HFFc6 (cell line): ENCODE results near the gene COMMD9. TPM values are rescaled to one million over a fixed set of nuclear protein-coding genes. Genes with fewer than 3 reads are reported as not detected.

Experiments
- DNase-seq: peaks from one replicate; pipeline ENCODE4 v3.0.0-alpha.2; 2018
- H3K27ac Mint-ChIP-seq: 2 replicates; pipeline ENCODE4 v1.8.0; 2020; ENCODE audit warnings: mild to moderate bottlenecking, mixed read lengths
- H3K27me3 Mint-ChIP-seq: 2 replicates; pipeline ENCODE4 v1.8.0; 2021; ENCODE audit warnings: mild to moderate bottlenecking, moderate library complexity, mixed read lengths; ENCODE audit not compliant: insufficient read depth
- H3K36me3 Mint-ChIP-seq: 2 replicates; pipeline ENCODE4 v1.8.0; 2021; ENCODE audit warnings: low read depth, mixed read lengths
- H3K4me1 Mint-ChIP-seq: 2 replicates; pipeline ENCODE4 v1.8.0; 2020; ENCODE audit warnings: low read depth, mixed read lengths
- H3K4me3 Mint-ChIP-seq: 2 replicates; pipeline ENCODE4 v1.8.0; 2020; ENCODE audit warnings: mild to moderate bottlenecking, moderate library complexity, mixed read lengths
- H3K9me3 Mint-ChIP-seq: 2 replicates; pipeline ENCODE4 v1.8.0; 2020; ENCODE audit warnings: mild to moderate bottlenecking, mixed read lengths
- total RNA-seq, 6 experiments: library from RNA; stranded (reverse); fragmentation: NEBNext Ultra II Directional; extraction: Animal tissue kit (Norgen Biotek cat#: 25700); gene quantifications; 2 replicates in 1 of 6; 3 replicates in 5 of 6; pipeline ENCODE4 v1.2.3, GENCODE V29; 2021
- TF ChIP-seq, protein P1 (sequence below): fragments of 200-600 bp; sonication (generic); IDR thresholded peaks from 2 replicates; pipeline ENCODE4 v1.5.0; 2021; ENCODE audit warnings: antibody characterized with exemption, mild to moderate bottlenecking

Gene COMMD9
- total RNA-seq, 6 experiments from 2014 or later = 75.4 to 88.9 (median 81.7) TPM

- Mint-ChIP-seq H3K27ac (no peak overlapping the region), H3K36me3 (no peaks in the 10 kb centered on the region), H3K27me3 (peaks cover 31% of the 10 kb centered on the region), H3K4me3 (no peak overlapping the region), H3K9me3 (no peaks in the 10 kb centered on the region), H3K4me1 (peaks cover 1% of the 10 kb centered on the region)
- DNase-seq = no peak
- TF ChIP-seq, protein P1, sequence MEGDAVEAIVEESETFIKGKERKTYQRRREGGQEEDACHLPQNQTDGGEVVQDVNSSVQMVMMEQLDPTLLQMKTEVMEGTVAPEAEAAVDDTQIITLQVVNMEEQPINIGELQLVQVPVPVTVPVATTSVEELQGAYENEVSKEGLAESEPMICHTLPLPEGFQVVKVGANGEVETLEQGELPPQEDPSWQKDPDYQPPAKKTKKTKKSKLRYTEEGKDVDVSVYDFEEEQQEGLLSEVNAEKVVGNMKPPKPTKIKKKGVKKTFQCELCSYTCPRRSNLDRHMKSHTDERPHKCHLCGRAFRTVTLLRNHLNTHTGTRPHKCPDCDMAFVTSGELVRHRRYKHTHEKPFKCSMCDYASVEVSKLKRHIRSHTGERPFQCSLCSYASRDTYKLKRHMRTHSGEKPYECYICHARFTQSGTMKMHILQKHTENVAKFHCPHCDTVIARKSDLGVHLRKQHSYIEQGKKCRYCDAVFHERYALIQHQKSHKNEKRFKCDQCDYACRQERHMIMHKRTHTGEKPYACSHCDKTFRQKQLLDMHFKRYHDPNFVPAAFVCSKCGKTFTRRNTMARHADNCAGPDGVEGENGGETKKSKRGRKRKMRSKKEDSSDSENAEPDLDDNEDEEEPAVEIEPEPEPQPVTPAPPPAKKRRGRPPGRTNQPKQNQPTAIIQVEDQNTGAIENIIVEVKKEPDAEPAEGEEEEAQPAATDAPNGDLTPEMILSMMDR = no peak
These were observed 45.6 kb downstream of the COMMD9 start for GRCh38 chr11:36243641-36244040.

GRCh38 chr11:36241497-36241896, 47.7 kb downstream of the COMMD9 start:
- DNase-seq = no peak
- TF ChIP-seq, protein P1 = no peak
- H3K36me3 Mint-ChIP-seq = no peaks in the 10 kb centered on the region
- H3K4me3 Mint-ChIP-seq = no peak overlapping the region
- H3K27me3 Mint-ChIP-seq = peaks cover 23% of the 10 kb centered on the region
- H3K9me3 Mint-ChIP-seq = no peaks in the 10 kb centered on the region
- H3K4me1 Mint-ChIP-seq = no peaks in the 10 kb centered on the region
- H3K27ac Mint-ChIP-seq = no peak overlapping the region

DNA sequence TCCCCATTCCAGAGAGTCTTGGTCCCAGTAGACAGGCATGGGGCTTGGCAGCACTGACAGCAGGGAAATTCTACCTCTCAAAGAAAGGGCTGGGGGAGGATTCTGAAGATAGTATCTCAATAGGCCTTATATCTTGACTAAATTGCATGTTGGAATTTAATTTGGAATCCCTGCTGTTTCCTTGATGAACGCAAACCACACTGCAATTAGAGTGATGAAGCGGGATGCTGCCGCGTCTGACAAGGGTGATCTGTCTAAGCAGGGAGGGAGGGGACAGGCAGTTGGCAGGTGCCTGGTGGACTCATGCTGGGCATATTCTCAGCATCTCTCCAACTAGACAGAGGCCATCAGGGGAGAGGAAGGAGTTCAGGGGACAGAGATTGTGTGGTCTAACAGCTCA, 48.4 kb downstream of the COMMD9 start:
- Mint-ChIP-seq H3K36me3 (no peaks in the 10 kb centered on the region), H3K4me1 (peaks cover 3% of the 10 kb centered on the region), H3K27ac (no peak overlapping the region), H3K27me3 (peaks cover 23% of the 10 kb centered on the region), H3K9me3 (no peaks in the 10 kb centered on the region), H3K4me3 (no peak overlapping the region)
- TF ChIP-seq, protein P1 = no peak
- no peak for DNase-seq

GRCh38 chr11:36240173-36240572, 49.1 kb downstream of the COMMD9 start:
- DNase-seq = no peak

GRCh38 chr11:36239636-36240035, 49.6 kb downstream of the COMMD9 start:
- no peak overlapping the region for H3K27ac Mint-ChIP-seq
- H3K9me3 Mint-ChIP-seq = no peaks in the 10 kb centered on the region
- H3K27me3 Mint-ChIP-seq = peaks cover 22% of the 10 kb centered on the region
- H3K36me3 Mint-ChIP-seq = no peaks in the 10 kb centered on the region
- no peak overlapping the region for H3K4me3 Mint-ChIP-seq
- TF ChIP-seq, protein P1 = no peak
- peaks cover 8% of the 10 kb centered on the region for H3K4me1 Mint-ChIP-seq
- DNase-seq = no peak

More at GRCh38 chr11:36240173-36240572, 49.1 kb downstream of the COMMD9 start:
- Mint-ChIP-seq H3K4me3 (no peak overlapping the region), H3K4me1 (peaks cover 8% of the 10 kb centered on the region), H3K27ac (no peak overlapping the region), H3K36me3 (no peaks in the 10 kb centered on the region), H3K27me3 (peaks cover 20% of the 10 kb centered on the region), H3K9me3 (no peaks in the 10 kb centered on the region)
- TF ChIP-seq, protein P1 = no peak

DNA sequence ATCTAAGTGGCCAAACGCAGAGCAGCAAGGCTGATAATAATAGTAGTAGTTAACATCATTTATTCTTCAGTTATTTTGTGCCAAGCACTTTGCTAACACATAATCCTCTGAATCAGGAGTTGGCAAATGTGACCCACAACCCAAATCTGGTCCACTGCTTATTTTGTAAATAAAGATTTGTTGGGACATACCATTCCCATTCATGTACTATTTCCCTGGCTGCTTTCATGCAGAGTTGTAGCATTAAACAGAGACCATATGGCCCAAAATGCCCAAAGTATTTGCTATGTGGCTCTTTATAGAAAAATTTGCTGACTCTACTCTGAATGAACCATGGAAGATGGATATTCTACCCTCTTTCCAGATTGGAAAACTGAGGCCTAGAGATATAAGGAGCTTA, 50.3 kb downstream of the COMMD9 start:
- no peak overlapping the region for H3K27ac Mint-ChIP-seq
- peaks cover 8% of the 10 kb centered on the region for H3K4me1 Mint-ChIP-seq
- no peak for DNase-seq
- TF ChIP-seq, protein P1 = no peak
- H3K4me3 Mint-ChIP-seq = no peak overlapping the region
- no peaks in the 10 kb centered on the region for H3K36me3 Mint-ChIP-seq
- peaks cover 22% of the 10 kb centered on the region for H3K27me3 Mint-ChIP-seq
- H3K9me3 Mint-ChIP-seq = no peaks in the 10 kb centered on the region
